Nephron (organoid): ENCODE data around the gene PLEKHA7.

Experiments
- H3K27ac Mint-ChIP-seq, 3 experiments: 2 replicates each; pipeline ENCODE4 v1.8.0; 2020; ENCODE audit warnings: mixed read lengths in 3 of 3, mild to moderate bottlenecking in 2 of 3, moderate library complexity in 1 of 3
- H3K27me3 Mint-ChIP-seq: 2 replicates; pipeline ENCODE4 v1.8.0; 2021; ENCODE audit warnings: low read depth, mild to moderate bottlenecking, moderate library complexity, mixed read lengths
- H3K36me3 Mint-ChIP-seq: 2 replicates; pipeline ENCODE4 v1.8.0; 2020; ENCODE audit warnings: low read depth, mixed read lengths
- H3K4me1 Mint-ChIP-seq: 2 replicates; pipeline ENCODE4 v1.8.0; 2020; ENCODE audit warnings: mixed read lengths
- H3K4me3 Mint-ChIP-seq, 3 experiments: 2 replicates each; pipeline ENCODE4 v1.8.0; 2020; ENCODE audit warnings: mild to moderate bottlenecking in 3 of 3, mixed read lengths in 3 of 3, moderate library complexity in 2 of 3
- H3K9me3 Mint-ChIP-seq: 2 replicates; pipeline ENCODE4 v1.8.0; 2020; ENCODE audit warnings: mixed read lengths
- TF ChIP-seq, protein P1 (sequence below), 3 experiments: fragments of 200-600 bp; sonication (generic); IDR thresholded peaks; one replicate each; pipeline ENCODE4 v1.5.0; 2021; ENCODE audit warnings: antibody characterized with exemption in 3 of 3; ENCODE audit not compliant: unreplicated experiment in 3 of 3

PLEKHA7 gene

DNA sequence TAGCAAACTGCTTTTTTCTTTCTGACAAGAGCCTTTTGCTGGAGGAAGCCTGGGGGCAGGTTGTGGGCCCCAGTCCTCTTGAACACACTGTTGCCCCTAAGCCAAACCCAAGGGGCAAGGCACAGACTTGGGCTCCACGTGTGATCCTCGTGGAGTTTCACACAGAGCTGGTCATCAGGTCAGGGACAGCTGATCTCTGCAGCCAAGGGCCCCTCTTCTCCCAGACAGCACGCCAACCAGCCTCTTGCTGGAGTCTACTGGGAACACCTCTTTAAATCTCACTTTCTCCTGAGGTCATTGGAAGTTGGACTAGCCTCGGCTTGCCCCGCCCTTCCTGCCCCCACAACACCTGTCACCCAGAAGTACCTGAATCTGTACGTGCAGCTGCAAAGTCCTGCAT lies 235.9 kb downstream of the PLEKHA7 start:
- Mint-ChIP-seq H3K4me3 (no peak overlapping the region), H3K4me1 (peaks cover 36% of the 10 kb centered on the region), H3K27me3 (peaks cover 4% of the 10 kb centered on the region), H3K9me3 (no peaks in the 10 kb centered on the region), H3K27ac (no peak overlapping the region), H3K36me3 (no peaks in the 10 kb centered on the region)
- TF ChIP-seq, protein P1, sequence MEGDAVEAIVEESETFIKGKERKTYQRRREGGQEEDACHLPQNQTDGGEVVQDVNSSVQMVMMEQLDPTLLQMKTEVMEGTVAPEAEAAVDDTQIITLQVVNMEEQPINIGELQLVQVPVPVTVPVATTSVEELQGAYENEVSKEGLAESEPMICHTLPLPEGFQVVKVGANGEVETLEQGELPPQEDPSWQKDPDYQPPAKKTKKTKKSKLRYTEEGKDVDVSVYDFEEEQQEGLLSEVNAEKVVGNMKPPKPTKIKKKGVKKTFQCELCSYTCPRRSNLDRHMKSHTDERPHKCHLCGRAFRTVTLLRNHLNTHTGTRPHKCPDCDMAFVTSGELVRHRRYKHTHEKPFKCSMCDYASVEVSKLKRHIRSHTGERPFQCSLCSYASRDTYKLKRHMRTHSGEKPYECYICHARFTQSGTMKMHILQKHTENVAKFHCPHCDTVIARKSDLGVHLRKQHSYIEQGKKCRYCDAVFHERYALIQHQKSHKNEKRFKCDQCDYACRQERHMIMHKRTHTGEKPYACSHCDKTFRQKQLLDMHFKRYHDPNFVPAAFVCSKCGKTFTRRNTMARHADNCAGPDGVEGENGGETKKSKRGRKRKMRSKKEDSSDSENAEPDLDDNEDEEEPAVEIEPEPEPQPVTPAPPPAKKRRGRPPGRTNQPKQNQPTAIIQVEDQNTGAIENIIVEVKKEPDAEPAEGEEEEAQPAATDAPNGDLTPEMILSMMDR (IDR thresholded peaks at IDR 0.05; ENCODE audit: unreplicated experiment in 3 of 3) = no peak

DNA sequence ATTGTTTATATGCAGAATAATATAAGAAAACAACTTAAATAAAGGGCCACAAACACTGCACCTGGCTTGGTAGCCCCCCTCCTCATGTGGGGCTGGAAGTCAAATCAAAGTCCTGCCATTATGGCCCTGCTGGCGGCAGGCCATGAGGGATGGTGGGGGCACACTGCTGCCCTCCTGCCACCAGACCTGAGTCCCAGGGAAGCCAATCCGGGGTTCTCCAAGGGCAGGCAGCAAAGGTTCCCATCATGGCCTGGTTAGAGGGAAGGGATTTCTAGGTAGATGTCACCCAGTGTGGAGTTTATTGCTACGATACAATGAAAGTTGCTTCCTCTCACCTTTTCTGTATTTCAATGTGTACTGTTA lies 236.6 kb downstream of the PLEKHA7 start:
- TF ChIP-seq, protein P1 (IDR thresholded peaks at IDR 0.05; ENCODE audit: unreplicated experiment in 3 of 3) = no peak
- no peak overlapping the region for H3K27ac Mint-ChIP-seq
- peaks cover 4% of the 10 kb centered on the region for H3K27me3 Mint-ChIP-seq
- no peaks in the 10 kb centered on the region for H3K36me3 Mint-ChIP-seq
- H3K4me1 Mint-ChIP-seq = peaks cover 36% of the 10 kb centered on the region
- no peak overlapping the region for H3K4me3 Mint-ChIP-seq
- no peaks in the 10 kb centered on the region for H3K9me3 Mint-ChIP-seq

DNA sequence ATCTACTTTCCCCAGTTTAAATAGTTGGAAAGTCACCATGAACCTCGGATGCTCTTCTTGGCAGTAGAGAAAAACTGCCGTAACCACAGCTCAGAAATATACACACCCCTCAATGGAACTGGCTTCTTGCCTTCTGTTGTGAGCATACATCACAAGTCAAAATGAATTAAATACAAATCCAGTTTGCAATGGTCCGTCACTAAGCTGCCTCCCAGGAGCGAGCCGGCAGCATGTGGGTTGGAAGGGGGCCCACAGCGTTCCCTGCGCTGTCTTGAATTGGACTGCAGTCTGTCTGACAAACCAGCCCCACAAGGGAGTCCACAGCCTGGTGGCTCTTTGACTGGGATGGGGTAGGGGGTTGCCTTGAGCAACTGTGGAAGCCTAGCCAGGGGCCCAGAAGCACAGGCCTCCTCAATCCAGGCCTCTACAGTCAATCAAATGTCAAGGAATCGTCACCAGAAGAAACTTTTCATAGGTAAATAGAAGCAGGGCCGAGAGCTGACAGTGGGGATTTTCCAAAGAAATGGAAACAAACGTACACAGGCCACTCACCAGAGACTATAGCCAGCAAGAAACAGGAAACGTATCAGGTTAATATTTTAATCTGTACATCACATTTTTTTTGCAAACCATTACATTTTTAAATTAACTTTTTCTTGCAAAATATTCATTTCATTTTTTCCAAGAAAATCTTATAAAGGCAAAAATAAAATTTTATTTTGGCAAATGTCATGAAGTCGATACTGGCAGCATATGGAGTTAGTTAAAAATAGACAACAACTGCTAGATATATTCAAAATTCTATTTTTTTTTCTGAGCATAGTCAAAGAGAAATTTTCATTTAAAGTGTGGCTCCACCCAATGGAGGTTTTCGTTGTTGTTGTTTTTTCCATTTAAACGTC lies 237.3 kb downstream of the PLEKHA7 start:
- no peaks in the 10 kb centered on the region for H3K36me3 Mint-ChIP-seq
- H3K27ac Mint-ChIP-seq = peak overlapping the region in 2 of 3 experiments; percentile 28 to 70
- TF ChIP-seq, protein P1 (IDR thresholded peaks at IDR 0.05; ENCODE audit: unreplicated experiment in 3 of 3) = no peak
- peaks cover 36% of the 10 kb centered on the region for H3K4me1 Mint-ChIP-seq
- no peaks in the 10 kb centered on the region for H3K9me3 Mint-ChIP-seq
- H3K27me3 Mint-ChIP-seq = peaks cover 7% of the 10 kb centered on the region
- peak overlapping the region in 1 of 3 experiments; percentile 57 for H3K4me3 Mint-ChIP-seq

DNA sequence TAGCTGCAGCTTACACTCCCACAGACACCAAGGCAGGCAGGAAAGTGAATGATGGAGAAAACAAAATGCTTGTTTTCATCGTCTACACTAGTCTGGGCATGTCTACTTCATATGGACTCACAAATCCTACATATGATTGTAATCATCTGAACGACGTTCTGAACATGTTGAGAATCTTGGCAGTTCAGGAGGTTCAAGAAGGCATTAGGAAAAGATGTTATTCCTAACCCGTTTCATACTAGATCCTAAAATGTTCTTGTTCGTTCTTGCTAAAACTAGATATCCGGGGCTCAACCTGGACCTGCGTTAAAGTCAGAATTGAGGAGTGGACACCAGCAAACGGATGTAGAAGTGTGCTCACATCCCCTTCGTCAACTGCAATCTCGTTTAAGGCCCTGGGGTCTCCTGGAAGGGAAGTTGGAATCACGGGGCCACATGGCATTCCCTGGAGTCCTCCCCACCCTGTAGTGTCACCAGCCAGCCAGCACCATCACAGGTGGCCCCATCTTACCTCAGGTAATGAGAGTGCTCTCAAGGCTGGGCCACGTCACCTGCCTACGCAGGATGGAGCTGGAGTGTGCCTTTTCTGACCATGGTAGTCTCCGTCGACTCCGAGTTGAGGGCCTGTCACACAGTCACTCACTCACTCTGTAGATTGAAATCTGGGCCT lies 238.5 kb downstream of the PLEKHA7 start:
- peaks cover 11% of the 10 kb centered on the region for H3K27me3 Mint-ChIP-seq

DNA sequence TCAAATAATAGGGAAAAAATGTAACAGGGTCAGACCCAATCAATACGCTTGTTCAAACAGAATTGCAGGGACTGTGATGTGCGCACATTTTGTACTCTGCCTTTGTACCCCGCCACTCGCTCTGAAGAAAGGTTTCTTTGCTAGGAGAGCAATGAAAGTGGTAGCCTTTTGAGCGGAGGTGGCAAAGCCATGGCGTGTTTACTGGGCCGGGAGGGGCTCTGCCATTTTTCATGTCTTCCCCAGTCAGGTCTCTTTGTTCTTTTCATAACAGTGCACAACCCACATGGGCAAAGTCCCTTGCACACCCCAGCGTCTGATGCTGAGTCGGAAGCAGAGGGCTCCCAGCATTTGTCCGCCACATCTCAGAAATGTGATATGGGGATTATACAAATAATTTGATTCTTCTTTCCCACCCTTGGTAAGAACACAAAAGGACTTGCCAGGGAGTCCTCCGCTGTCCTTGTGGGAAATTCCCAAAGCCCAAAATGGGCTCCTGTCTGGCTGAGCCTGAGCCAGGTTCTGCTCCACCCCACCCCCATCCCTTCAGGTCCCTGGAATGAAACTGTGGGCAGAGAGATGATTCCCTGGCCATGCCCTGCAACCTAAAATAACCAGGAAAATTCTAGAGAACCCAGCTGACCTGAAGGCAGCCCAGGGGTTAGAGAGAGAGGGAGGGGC lies 239.1 kb downstream of the PLEKHA7 start:
- Mint-ChIP-seq H3K27ac (peak overlapping the region in 2 of 3 experiments; percentile 14 to 31), H3K4me1 (peaks cover 36% of the 10 kb centered on the region), H3K27me3 (peaks cover 11% of the 10 kb centered on the region), H3K36me3 (no peaks in the 10 kb centered on the region), H3K9me3 (no peaks in the 10 kb centered on the region), H3K4me3 (no peak overlapping the region)
- TF ChIP-seq, protein P1 (IDR thresholded peaks at IDR 0.05; ENCODE audit: unreplicated experiment in 3 of 3) = no peak

More for the DNA sequence above, 238.5 kb downstream of the PLEKHA7 start:
- H3K9me3 Mint-ChIP-seq = no peaks in the 10 kb centered on the region
- TF ChIP-seq, protein P1 (IDR thresholded peaks at IDR 0.05; ENCODE audit: unreplicated experiment in 3 of 3) = no peak
- no peak overlapping the region for H3K27ac Mint-ChIP-seq
- H3K4me1 Mint-ChIP-seq = peaks cover 36% of the 10 kb centered on the region
- H3K36me3 Mint-ChIP-seq = no peaks in the 10 kb centered on the region
- no peak overlapping the region for H3K4me3 Mint-ChIP-seq
